Measurements from ENCODE around the gene PLCD3.

GRCh38 chr17:45101546-45101882 lies 30.8 kb downstream of the PLCD3 start:
- TF ChIP-seq POLR2A (IDR thresholded peaks at IDR 0.05), result no peak
- TF ChIP-seq POLR2AphosphoS5 (IDR thresholded peaks at IDR 0.05), result no peak
